Astrocyte (in vitro differentiated cells and primary cell): ENCODE measurements around the gene CEBPG. TPM values are rescaled to one million over a fixed set of nuclear protein-coding genes. Genes with fewer than 3 reads are reported as not detected.
A peak's percentile ranks its signal among the peaks of the same experiment; 100 is the strongest.

Experiments
- DNase-seq: peaks from one replicate; pipeline ENCODE4 v3.0.0-alpha.2; 2010; ENCODE audit warnings: low read depth
- FAIRE-seq: peaks from 2 replicates; lab custom pipeline; 2011; peaks lifted over from hg19 to GRCh38; lab: Jason Lieb, UNC
- H2AFZ ChIP-seq: 2 replicates; pipeline ENCODE4 v1.6.0; 2012; ENCODE audit warnings: low read depth, low read length, inconsistent platforms
- H3K27ac ChIP-seq: 2 replicates; pipeline ENCODE4 v1.5.1; 2011; ENCODE audit warnings: low read depth, low read length, inconsistent platforms
- H3K27me3 ChIP-seq: 2 replicates; pipeline ENCODE4 v1.6.0; 2011; ENCODE audit warnings: low read length, inconsistent platforms; ENCODE audit not compliant: insufficient read depth
- H3K36me3 ChIP-seq: 2 replicates; pipeline ENCODE4 v1.5.1; 2011; ENCODE audit warnings: low read length, inconsistent platforms; ENCODE audit not compliant: insufficient read depth
- H3K4me1 ChIP-seq: 2 replicates; pipeline ENCODE4 v1.5.1; 2011; ENCODE audit warnings: low read length, inconsistent platforms; ENCODE audit not compliant: insufficient read depth
- H3K4me2 ChIP-seq: 2 replicates; pipeline ENCODE4 v1.6.0; 2012; ENCODE audit warnings: low read length, inconsistent platforms
- H3K4me3 ChIP-seq: 2 replicates; pipeline ENCODE4 v1.5.1; 2011; ENCODE audit warnings: low read depth, mild to moderate bottlenecking, low read length, inconsistent platforms; ENCODE audit not compliant: insufficient read depth
- H3K79me2 ChIP-seq: 2 replicates; pipeline ENCODE4 v1.6.0; 2012; ENCODE audit warnings: mild to moderate bottlenecking, low read length, inconsistent platforms; ENCODE audit not compliant: insufficient read depth
- H3K9ac ChIP-seq: 2 replicates; pipeline ENCODE4 v1.6.0; 2012; ENCODE audit warnings: mild to moderate bottlenecking, low read length, inconsistent platforms
- H3K9me3 ChIP-seq: 2 replicates; pipeline ENCODE4 v1.5.1; 2012; ENCODE audit warnings: low read depth, mild to moderate bottlenecking, low read length, inconsistent platforms; ENCODE audit not compliant: insufficient read depth
- H4K20me1 ChIP-seq: 2 replicates; pipeline ENCODE4 v1.6.0; 2012; ENCODE audit warnings: low read length, inconsistent platforms; ENCODE audit not compliant: insufficient read depth
- H3K27ac Mint-ChIP-seq: one replicate; pipeline ENCODE4 v1.8.0; 2021; ENCODE audit warnings: mild to moderate bottlenecking, mixed read lengths; ENCODE audit not compliant: unreplicated experiment
- H3K27me3 Mint-ChIP-seq: one replicate; pipeline ENCODE4 v1.8.0; 2021; ENCODE audit warnings: low read depth, mixed read lengths; ENCODE audit not compliant: unreplicated experiment
- H3K36me3 Mint-ChIP-seq: one replicate; pipeline ENCODE4 v1.8.0; 2021; ENCODE audit warnings: low read depth, mixed read lengths; ENCODE audit not compliant: unreplicated experiment
- H3K4me1 Mint-ChIP-seq: one replicate; pipeline ENCODE4 v1.8.0; 2021; ENCODE audit warnings: low read depth, mixed read lengths; ENCODE audit not compliant: unreplicated experiment
- H3K4me3 Mint-ChIP-seq: one replicate; pipeline ENCODE4 v1.8.0; 2021; ENCODE audit warnings: mild to moderate bottlenecking, moderate library complexity, mixed read lengths; ENCODE audit not compliant: unreplicated experiment
- H3K9me3 Mint-ChIP-seq: one replicate; pipeline ENCODE4 v1.8.0; 2021; ENCODE audit warnings: mild to moderate bottlenecking, mixed read lengths; ENCODE audit not compliant: unreplicated experiment
- CTCF ChIP-seq: IDR thresholded peaks from 2 replicates; pipeline ENCODE4 v1.5.1; 2011; ENCODE audit warnings: low read depth, mild to moderate bottlenecking, inconsistent platforms, low read length, moderate library complexity; ENCODE audit not compliant: insufficient read depth
- EZH2 ChIP-seq: IDR thresholded peaks from 2 replicates; pipeline ENCODE4 v1.6.1; 2012; ENCODE audit warnings: mild to moderate bottlenecking, low read length, inconsistent platforms; ENCODE audit not compliant: insufficient read depth
- total RNA-seq: library from RNA; stranded (reverse); gene quantifications from 2 replicates; pipeline ENCODE4 v1.2.1, GENCODE V29; 2021

Gene CEBPG
- total RNA-seq, 1 donor from 2014 or later, result 31.7 TPM

GRCh38 chr19:33404506-33405253, 31.2 kb downstream of the CEBPG start:
- Mint-ChIP-seq H3K36me3 (no peaks in the 10 kb centered on the region), H3K9me3 (no peaks in the 10 kb centered on the region), H3K27me3 (peaks cover 10% of the 10 kb centered on the region), H3K4me1 (peaks cover 3% of the 10 kb centered on the region), H3K4me3 (no peak overlapping the region), H3K27ac (peak overlapping the region; percentile 63)
- Histone ChIP-seq H3K27me3 (no peaks in the 10 kb centered on the region), H4K20me1 (peaks cover 9% of the 10 kb centered on the region), H3K9me3 (no peaks in the 10 kb centered on the region), H3K27ac (no peak overlapping the region), H3K79me2 (no peaks in the 10 kb centered on the region), H3K4me1 (no peaks in the 10 kb centered on the region), H3K4me2 (no peak overlapping the region), H3K4me3 (no peak overlapping the region), H2AFZ (no peak overlapping the region), H3K36me3 (no peaks in the 10 kb centered on the region), H3K9ac (no peak overlapping the region)
- DNase-seq (no peak), FAIRE-seq (no peak)
- TF ChIP-seq EZH2 (no peak), CTCF (no peak)

- H3K79me2 ChIP-seq, result no peaks in the 10 kb centered on the region
- no peak overlapping the region for H2AFZ ChIP-seq
- H3K27me3 Mint-ChIP-seq, result peaks cover 10% of the 10 kb centered on the region
- no peak overlapping the region for H3K27ac ChIP-seq
- H3K4me1 ChIP-seq, result no peaks in the 10 kb centered on the region
- H3K27ac Mint-ChIP-seq, result no peak overlapping the region
- H3K4me1 Mint-ChIP-seq, result peaks cover 3% of the 10 kb centered on the region
- H4K20me1 ChIP-seq, result peaks cover 9% of the 10 kb centered on the region
- no peak overlapping the region for H3K4me3 ChIP-seq
- H3K4me2 ChIP-seq, result no peak overlapping the region
- H3K36me3 ChIP-seq, result no peaks in the 10 kb centered on the region
- no peak for DNase-seq
- H3K36me3 Mint-ChIP-seq, result no peaks in the 10 kb centered on the region
- no peaks in the 10 kb centered on the region for H3K27me3 ChIP-seq
- no peak overlapping the region for H3K4me3 Mint-ChIP-seq
- H3K9me3 Mint-ChIP-seq, result no peaks in the 10 kb centered on the region
- no peak for FAIRE-seq
- H3K9me3 ChIP-seq, result no peaks in the 10 kb centered on the region
- H3K9ac ChIP-seq, result no peak overlapping the region
- TF ChIP-seq EZH2 (no peak), CTCF (no peak)
Measured at GRCh38 chr19:33405254-33405552, 31.7 kb downstream of the CEBPG start.
